LNCaP clone FGC (cell line): ENCODE data around the gene CYB561D2.

Experiments
- DNase-seq: peaks from one replicate; pipeline ENCODE4 v3.0.0-alpha.2; 2011; ENCODE audit warnings: low read depth
- H3K4me3 ChIP-seq: 2 replicates; pipeline ENCODE4 v1.5.1; 2011; ENCODE audit warnings: mild to moderate bottlenecking, low read depth, low read length, control low read depth
- CTCF ChIP-seq: IDR thresholded peaks from 2 replicates; pipeline ENCODE4 v1.5.1; 2012; ENCODE audit warnings: mild to moderate bottlenecking; ENCODE audit not compliant: control insufficient read depth, insufficient read depth; ENCODE audit errors: extremely low read depth

The CYB561D2 gene

GRCh38 chr3:50356553-50356952 is 5.9 kb downstream of the CYB561D2 start:
- H3K4me3 ChIP-seq, result no peak overlapping the region; the same call in 1 of the 2 replicates
- no peak for TF ChIP-seq CTCF
- no peak for DNase-seq

- H3K4me3 ChIP-seq, result peak overlapping the region; percentile 92
- no peak for TF ChIP-seq CTCF
- no peak for DNase-seq
Measured at GRCh38 chr3:50357481-50357880, 6.8 kb downstream of the CYB561D2 start.

GRCh38 chr3:50358355-50358910 is 7.8 kb downstream of the CYB561D2 start:
- DNase-seq, result no peak
- H3K4me3 ChIP-seq, result peak overlapping the region; percentile 92
- TF ChIP-seq CTCF, result no peak

GRCh38 chr3:50358911-50359759 is 8.5 kb downstream of the CYB561D2 start, which contains the start of gene TMEM115:
Gene TMEM115, minus strand, starts transcription at chr3:50359521. Its CDS starts 458 bp downstream, at chr3:50359063.
- peak within 1 kb of the TSS; percentile 92 for H3K4me3 ChIP-seq
- no peak for TF ChIP-seq CTCF
- DNase-seq, result peak; percentile 95

GRCh38 chr3:50359760-50360110 is 9.1 kb downstream of the CYB561D2 start:
- H3K4me3 ChIP-seq, result peak overlapping the region; percentile 92
- DNase-seq, result no peak
- TF ChIP-seq CTCF, result no peak

GRCh38 chr3:50364573-50365079 is 14.0 kb downstream of the CYB561D2 start:
- peak overlapping the region; percentile 41 for H3K4me3 ChIP-seq
- no peak for TF ChIP-seq CTCF
- no peak for DNase-seq
